Dedifferentiated amniotic fluid mesenchymal stem cell (primary cell): ENCODE results near the gene CDH24.

Experiments used
- DNase-seq: peaks from one replicate; pipeline ENCODE4 v3.0.0-alpha.2; 2016; ENCODE audit errors: extremely low spot score

The CDH24 gene

DNA sequence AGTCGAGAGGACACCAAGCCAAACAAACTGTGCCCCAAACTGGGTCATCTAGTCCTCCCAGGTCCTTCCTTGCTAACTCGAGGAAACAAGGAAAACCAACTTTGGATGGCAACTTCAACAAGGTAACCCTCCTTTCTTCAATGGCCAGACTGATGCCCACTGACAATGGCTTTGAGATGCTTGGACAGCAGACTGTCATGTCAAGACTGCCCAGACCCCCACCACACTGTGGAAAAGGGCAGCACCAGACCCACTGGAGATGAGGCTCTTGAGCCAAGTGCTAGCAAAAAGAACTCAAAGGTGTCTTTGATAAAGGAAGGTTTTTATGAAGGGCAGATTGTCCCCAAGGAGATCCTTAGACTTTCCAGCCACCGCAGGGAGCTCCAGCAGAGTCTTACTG lies 9.0 kb upstream of the CDH24 start:
- DNase-seq: no peak

DNA sequence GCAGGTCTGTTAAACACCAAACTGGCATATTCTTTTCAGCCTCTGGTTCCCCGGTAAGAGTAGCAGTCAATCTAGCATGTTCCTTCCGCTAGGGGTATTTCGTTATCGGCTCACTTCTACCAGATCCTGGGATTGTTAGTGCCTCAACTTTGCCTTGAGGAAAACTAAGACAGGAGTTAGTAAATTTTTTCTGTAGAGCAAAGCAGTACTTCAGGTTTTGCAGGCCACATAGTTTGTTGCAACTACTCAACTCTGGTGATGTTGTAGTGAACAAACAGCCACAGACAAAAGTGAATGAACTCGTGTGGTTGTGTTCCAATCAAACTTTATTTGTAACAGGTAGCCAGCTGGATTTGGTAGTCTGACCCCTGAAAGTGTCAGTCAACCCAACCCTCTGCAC lies 6.3 kb upstream of the CDH24 start:
- DNase-seq: no peak

DNA sequence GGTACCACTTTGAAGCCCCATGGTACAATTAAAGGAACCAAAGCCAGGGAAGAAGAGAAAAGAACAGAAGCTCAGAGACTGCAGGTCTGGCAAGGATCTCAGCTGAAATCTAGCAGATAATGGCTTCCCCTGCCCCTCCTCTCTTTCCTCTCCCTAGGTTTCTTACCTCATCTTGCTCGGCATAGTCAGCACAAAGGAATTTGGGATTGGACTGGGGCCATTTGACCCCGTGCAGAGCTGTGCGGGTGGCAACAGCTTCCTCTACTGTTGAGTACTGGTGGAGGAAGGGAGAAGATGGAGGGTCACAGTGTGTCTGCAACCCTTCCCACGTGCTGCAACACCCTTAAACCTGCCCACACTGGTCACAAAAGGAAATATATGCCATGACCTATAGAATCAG lies 4.7 kb upstream of the CDH24 start:
- peak; percentile 71 for DNase-seq

DNA sequence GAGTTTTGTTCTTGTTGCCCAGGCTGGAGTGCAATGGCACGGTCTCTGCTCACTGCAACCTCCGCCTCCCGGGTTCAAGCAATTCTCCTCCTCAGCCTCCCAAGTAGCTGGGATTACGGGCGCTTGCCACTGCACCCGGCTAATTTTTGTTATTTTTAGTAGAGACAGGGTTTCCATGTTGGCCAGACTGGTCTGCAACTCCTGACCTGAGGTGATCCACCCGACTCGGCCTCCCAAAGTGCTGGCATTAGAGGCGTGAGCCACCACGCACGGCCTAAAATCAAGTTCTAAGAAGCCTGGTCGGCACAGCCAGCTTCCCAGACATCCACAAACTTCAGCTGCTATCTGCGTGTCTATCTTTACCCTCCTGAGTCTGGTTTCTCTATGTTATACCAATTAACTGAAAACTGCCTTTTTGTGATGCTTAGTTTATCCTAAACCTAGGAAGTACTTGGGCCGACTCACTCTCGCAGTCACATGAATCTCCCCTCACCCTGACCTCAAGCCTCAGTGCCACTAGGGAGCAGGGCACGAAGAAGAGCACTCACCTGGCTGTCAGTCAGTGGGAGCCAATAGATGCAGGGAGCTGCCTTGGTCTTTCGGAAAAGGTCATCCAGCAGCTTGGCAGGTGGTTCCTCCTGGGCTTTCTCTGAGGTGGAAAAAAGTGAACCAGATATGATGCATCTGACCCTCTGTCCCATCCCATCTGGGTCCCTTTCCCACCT lies 3.4 kb upstream of the CDH24 start:
- DNase-seq: no peak

DNA sequence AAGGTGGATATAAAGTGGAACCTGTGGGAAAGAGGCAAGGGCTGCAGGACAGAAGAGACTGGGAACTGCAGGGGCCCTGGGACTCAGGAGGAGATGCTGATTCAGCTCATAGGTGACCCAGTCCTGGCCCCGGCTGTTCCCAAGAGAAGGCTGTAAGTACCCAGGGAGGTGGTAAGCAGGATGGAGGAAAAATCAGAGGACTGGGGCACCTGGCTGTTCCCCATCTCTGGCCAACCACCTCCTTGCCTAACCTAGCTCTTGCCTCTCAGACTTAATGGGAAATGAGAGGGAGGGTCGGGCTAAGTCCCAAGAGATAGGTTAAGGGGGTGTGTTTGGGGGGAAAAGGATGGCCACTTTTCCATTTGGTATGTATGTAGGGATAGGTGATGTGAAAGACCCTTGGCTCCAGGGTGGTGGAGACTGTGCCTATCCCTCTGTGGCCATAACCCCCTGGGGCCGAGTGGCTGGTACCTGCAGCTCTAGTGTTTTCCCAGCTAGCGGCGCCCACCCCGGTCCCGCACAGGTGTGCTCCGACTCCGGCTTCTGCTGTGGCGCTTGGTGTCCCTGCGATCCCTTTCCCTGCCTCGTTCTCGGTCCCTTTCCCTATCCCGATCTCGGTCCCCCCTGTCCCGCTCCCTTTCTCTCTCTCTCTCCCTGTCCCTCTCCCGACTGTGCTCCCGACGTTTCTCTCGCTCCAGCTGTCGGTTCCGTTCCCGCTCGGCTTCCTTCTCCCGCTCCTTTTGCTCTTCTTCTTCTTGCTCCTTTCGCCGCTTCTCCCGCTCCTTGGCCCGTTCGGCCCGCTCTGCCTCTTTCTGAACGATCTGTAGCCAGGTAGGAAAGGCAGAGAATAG lies 1.6 kb upstream of the CDH24 start:
- no peak for DNase-seq

DNA sequence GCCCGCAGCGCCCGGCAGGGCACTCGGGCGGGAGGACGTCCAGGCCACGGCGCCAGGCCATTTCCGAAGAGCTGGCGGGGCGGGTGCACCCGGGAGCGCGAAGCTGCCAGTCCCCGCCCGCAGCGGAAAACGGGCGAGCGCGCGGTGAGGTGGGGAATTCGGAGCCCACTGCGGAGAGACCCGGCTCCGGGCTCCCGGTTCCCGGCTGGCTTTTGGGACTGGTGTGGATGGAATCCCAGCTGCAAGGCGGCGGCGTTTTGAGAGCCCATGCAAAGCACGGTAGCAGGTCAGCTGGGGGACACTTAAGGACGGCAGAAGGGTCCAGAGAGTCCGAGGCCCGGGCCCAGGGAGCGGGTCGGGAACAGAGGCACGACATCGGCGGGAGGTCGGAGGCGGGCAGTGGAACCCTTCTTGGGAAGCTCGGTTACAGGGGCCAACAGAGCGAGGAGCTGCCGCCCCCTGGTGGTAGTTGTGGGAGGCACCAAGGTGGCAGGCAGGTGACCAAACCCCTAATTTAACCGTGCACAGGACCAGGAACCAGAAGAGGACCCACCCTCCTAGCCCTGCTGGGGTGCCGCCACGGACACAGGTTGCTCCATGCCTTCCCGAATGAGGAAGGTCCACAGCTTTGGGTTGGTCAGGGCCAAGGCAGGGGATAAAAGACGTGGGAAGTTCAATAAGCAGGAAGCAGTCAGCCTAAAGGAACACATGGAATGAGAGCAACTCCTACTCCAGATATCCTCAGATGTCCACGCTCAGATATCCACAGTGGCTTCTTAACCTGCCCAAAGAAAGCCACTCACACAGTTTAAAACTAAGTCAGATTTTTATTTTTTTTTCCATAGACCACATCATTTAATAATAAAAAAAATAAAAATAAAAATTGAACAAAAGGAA lies 685 bp upstream of the CDH24 start:
- peak; percentile 81 for DNase-seq

DNA sequence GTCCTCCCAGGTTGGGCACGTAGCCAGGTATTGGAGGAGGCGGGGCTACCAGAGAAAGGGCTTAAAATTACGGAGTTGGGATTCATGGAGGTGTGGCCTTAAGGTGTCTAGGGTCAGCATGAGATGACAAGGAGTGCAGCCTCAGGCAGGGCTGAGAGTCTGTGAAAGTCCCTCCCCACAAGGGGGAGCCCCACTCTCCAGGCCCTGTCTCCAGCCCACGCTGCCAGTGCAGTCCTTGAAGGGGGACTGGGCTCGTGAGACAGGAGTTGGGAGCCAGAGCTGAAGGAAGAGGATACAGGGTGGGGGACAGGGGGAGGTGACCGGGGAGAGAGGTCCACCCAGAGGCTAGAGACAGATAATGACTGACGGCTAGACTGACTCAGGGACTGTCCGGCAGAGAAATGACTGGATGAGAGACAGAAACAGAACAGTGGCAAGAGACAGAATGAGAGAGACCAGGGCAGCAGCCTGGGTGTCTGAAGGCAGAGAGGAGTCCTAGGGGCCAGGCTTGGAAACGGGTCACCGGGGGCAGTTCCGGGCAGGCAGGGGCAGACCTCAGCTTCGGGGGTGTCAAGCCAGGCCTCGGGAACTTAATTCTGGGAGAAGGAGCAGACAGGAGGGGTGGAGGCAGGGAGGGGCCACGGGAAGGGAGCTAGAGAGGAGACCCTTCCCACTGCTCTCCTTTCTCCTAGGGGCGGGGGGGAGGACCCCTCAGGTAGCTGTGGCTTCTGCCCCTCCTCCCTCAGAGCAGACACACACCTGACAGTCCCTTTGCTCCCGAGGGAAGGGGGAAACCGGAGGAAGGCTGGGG lies 970 bp downstream of the CDH24 start:
- DNase-seq: no peak

DNA sequence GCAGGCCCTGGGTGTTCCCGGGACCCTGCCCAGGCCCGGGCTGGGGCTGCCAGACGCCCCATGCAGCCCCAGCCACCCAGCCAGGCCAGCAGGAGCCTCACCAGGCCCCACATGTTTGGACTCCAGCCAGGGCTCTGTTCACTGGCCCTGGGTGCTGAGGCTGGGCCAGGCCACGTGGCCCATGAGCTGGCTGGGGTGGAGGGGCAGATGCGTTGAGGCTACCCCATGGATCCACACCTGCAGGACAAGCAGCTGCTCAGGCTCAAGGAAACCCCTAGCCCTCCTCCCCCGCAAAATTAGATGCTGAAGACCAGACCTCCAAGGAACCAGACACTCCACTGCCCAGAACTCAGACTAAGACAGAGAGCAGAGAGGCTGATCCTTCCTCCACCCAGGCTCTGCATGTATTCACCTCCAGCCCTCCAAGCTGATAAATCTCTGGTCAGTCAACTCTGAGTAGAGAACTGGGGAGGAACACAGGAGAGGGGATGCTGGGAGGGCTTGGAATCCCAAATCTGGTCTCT lies 1.6 kb downstream of the CDH24 start:
- DNase-seq: no peak

DNA sequence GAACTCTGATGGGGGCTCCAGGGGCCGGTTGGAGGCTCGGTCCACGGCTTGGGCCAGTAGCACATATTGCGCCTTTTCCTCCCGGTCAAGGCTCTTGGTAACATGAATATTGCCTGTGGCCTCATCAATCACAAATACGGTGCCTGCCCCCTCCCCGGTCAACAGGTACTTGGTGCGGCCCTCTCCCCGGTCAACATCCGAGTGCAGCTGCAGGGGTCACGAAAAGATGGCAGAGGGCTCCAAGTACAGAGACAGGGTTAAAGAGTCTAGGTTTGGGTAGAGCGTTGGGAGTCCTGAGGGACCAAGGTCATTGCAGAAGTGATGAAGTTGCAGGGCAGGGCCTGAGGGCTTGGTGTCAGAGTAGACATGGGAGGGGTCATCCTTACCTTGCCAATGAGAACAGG lies 2.2 kb downstream of the CDH24 start:
- no peak for DNase-seq

DNA sequence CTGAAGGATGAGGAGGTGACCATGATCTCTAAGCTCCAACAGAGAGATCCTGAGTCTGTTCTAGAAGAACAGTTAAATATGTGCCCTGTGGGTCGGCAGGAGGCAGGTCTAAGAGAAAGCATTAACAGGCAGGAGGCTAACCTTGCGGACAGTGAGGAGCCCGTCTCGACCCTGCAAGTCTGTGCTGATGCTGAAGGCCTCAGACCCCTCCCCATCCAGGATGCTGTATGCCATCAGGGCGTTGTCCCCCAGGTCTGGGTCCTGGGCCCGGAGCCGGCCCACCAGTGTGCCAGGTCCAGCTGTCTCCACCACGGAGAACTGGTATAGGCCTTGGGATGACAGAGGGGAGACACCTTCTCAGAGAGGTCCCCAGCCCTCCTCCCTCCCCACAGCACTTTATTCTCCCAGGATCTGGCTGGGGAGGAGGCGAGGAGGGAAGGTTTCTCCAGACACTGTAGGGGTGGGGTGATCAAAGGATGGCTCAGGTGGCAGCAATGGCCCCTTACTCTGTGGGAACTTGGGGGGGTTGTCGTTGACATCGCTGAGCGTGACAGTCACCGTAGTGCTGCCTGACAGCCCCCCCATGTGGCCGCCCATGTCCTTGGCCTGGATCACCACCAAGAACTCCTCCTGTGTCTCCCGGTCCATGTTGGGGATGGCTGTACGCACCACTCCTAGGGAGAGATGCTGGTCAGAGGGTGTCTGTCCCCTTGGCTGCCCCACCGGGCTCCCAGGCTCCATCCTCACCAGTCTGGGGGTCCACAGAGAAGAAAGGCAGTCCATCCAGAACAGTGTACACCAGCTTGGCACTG lies 3.1 kb downstream of the CDH24 start:
- no peak for DNase-seq

DNA sequence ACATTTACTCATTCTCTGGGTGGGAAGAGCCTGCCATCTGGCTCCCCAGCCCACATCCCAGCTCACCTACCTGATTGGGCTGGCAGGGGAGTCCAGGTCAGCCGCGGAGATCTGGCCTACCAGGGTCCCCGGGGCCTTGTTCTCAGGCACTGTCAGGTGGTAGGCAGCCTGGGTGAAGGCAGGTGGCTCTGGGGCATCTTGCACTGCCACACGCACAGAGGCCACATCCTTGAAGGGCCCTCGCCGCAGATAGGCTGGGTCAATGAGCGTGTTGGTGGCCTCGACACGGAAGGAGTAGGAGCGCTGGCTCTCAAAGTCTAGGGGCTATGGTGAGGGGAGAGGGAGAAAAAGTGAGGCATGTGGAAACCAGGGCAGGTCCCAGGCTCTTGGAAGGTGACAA lies 3.9 kb downstream of the CDH24 start:
- no peak for DNase-seq

DNA sequence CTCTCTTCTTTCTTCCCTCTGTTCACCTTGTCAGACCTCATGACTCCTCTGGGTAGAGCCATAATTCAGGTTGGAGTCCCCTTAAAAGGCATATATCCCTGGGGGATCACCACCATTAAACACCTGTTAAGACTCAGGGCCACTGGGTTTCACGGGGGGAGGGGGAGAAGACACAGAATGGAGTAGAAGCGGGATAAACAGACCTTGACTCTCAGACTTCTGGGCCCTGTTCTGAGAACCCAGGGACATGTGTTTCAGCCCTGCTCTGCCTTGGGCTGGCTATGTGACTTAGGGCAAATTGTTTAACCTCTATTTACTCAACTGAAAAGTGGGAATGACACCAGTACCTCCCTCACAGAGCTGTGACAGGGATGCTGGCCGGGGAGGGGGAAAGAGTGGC lies 4.6 kb downstream of the CDH24 start:
- DNase-seq: no peak

DNA sequence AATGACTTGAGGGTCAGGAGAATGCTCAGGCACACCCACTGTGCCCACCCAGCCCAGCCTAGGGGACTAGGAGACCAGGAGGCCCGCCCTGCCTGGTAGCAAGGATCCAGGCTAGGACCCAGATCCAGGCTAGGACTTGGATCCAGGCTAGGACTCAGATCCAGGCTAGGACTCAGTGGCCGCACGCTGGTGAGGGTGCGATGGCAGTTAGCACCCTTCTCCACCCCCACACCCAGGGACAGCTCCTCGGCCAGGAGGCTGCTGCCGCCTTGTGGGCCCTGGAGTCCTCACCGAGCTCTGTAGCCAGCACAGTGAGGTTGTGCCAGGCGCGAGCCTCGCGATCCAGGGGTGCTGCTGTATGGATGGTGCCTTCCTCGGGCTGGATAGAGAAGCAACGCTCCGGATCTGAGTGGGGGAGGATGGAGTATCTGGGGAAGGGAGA lies 5.1 kb downstream of the CDH24 start:
- DNase-seq: no peak

DNA sequence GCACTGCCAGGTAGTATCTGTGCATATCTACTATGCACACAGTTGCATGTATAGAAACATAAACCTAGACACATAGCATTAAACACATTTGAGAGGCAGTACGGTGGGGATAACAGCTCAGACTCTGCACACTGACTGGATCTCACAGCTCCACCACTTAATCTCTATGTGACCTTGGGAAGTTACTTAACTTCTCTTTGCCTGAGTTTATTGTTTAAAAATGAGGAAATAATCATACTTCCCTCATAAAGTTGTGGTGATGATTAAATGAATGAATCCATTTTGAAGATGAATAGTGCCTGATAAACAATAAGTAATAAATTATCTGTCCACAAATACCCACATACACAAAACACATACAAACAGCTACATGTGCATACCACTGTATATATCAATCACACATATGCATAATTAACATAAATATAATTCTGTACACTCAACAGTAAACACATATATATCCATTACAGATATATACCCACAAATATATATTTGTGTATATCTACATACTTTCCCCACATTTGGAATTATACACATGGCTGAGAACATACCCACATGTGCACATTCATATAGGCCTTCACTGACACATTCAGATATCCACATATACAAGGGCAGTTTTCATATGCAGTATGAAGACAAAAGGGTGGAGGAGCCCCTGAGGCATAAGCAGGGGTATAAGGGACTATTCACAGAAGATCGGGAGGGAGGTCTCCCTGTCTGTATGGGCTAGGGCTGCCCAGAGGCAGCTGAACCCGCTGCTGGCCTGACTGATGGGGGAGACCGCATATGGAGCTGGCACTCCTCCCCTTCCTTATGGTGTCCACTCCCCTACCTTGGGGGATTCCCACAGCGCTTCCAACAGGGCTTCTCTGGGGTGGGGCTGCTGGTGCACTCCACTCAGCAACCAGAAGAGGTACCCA lies 5.9 kb downstream of the CDH24 start:
- DNase-seq: no peak

DNA sequence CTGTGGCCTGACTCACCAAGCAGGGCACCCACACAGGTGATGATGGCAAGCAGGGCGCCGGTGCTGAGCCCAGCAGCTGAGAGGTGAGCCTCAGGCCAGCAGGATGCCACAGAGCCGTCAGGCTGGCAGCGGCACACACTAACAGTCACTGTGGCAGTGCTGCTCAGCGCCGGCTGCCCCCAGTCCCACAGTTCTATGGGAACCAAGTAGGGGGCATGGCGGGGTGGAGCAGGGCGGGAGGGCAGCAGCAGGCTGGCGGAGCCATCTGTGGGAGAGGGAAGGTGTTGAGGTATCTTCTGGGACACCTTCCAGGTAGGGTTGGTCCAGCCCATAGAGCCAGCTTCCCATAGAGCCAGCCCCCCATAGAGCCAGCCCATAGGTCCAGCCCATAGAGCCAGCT lies 8.3 kb downstream of the CDH24 start:
- DNase-seq: no peak

DNA sequence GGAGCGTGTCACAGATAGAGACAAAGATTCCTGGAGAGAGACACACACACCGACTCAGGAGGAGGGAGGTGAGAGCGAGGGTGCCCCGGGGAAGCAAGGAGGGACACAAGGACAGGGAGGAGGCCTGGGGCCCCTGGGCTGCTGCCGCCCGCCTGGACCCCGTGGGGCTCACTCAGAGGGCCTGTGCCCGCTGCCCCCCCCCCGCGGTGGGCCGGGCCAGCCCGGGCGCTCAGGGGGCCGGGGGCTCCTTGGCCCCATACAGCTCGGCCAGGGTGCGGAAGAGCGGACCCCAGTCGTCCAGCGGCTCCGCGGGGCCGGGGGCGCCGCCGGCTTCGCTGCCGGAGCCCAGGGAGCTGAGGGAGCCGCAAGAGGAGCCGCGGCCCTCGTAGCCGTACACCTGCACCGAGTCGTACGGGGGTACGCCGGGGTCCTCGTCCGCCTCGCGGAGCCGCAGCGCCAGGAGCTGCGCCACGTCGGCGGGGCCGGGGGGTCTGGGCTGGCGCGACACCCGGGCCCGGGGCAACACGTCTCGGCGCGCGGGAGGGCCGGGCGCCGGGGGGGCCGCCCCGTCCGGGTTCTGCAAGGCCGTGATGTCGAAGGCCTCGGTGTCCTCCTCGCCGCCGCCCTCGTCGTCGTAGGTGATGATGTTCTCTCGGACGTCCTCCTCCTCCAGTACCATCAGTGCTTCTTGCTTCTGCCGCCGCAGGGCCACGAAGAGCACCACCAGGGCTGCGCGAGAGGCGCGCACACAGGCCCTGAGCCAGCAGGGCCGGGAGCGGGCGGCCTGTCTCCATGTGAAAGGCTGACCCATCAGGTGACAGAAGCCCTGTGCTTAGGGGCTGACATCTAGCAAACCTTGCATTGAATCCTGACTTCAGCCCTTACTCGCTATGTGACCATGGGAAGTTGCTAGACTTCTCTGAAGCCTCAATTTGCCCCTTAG lies 9.3 kb downstream of the CDH24 start:
- DNase-seq: no peak

DNA sequence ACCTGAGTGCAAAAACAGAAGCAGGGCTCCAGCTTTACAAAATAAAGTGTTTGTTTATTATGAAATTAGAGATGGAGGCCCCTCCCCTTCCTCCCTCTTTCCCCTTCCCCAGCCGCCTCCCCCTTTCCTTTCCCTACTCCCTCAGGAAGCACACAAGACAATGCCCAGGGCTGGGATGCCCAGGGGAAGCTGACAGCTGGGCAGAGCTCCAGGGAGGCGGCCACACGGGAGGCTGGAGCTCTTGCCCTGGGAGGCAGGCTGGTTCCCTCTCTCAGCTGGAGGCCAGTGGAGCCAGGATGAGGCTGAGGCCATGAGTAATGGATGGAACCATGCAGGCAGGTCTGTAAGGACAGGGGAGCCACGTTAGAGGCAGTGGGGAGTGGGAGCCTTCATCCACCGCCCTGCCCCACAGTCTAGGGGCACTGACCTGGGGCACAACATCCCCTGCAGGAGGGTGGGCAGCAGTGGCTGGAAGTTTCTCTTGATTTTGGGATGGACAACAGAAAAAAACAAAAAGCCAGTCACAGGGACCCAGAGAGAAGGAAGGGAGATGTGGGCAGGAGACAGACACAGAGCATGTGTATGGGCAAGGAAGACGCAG lies 10.2 kb downstream of the CDH24 start:
- DNase-seq: no peak
